Activated CD8-positive, alpha-beta T cell treated with anti-CD3 and anti-CD28 coated beads for 36 hours (primary cell): ENCODE measurements around the gene SLC25A33. TPM values are rescaled to one million over a fixed set of nuclear protein-coding genes. Genes with fewer than 3 reads are reported as not detected.

Experiments used
- ATAC-seq: fragments of 200-7000 bp; cut with Tn5 transposase; one replicate; pipeline ENCODE4 v1.10.0; 2021; ENCODE audit warnings: mild to moderate bottlenecking, moderate library complexity
- CTCF ChIA-PET: fragments of 350-600 bp; sonication (Branson Sonifier 250); formaldehyde crosslinking; loops from one replicate; lab custom pipeline; 2021; ENCODE audit warnings: antibody characterized with exemption; lab: Charles Lee
- POLR2A ChIA-PET: fragments of 350-600 bp; sonication (Branson Sonifier 250); formaldehyde crosslinking; loops from one replicate; lab custom pipeline; 2021; ENCODE audit warnings: antibody characterized with exemption; lab: Charles Lee
- DNase-seq: peaks from one replicate; pipeline ENCODE4 v3.0.0-alpha.2; 2020
- H3K27ac Mint-ChIP-seq: one replicate; pipeline ENCODE4 v1.8.0; 2021; ENCODE audit warnings: mild to moderate bottlenecking, mixed read lengths
- H3K27me3 Mint-ChIP-seq: one replicate; pipeline ENCODE4 v1.8.0; 2021; ENCODE audit warnings: mixed read lengths
- H3K36me3 Mint-ChIP-seq: one replicate; pipeline ENCODE4 v1.8.0; 2021; ENCODE audit warnings: low read depth, mixed read lengths
- H3K4me1 Mint-ChIP-seq: one replicate; pipeline ENCODE4 v1.8.0; 2021; ENCODE audit warnings: low read depth, mixed read lengths
- H3K4me3 Mint-ChIP-seq: one replicate; pipeline ENCODE4 v1.8.0; 2021; ENCODE audit warnings: mild to moderate bottlenecking, moderate library complexity, mixed read lengths
- H3K9me3 Mint-ChIP-seq: one replicate; pipeline ENCODE4 v1.8.0; 2021; ENCODE audit warnings: mixed read lengths
- intact Hi-C: fragments of 100-400 bp; cut with micrococcal nuclease; formaldehyde crosslinking; loops from one replicate; pipeline ENCODE4 v1.10.0; 2022
- total RNA-seq, 2 experiments: library from RNA; stranded (reverse); gene quantifications; one replicate each; pipeline ENCODE4 v1.2.3, GENCODE V29; 2021
- TF ChIP-seq, protein P1 (sequence below): fragments of 200-600 bp; IDR thresholded peaks from one replicate; pipeline ENCODE4 v1.8.0; 2022; ENCODE audit warnings: antibody characterized with exemption, mild to moderate bottlenecking

Gene SLC25A33
- total RNA-seq, 2 experiments from 2014 or later, result 5.7 to 5.9 TPM

GRCh38 chr1:9594471-9595155, 55.3 kb downstream of the SLC25A33 start:
- H3K4me1 Mint-ChIP-seq, result peaks cover 29% of the 10 kb centered on the region
- no peak for ATAC-seq

DNA sequence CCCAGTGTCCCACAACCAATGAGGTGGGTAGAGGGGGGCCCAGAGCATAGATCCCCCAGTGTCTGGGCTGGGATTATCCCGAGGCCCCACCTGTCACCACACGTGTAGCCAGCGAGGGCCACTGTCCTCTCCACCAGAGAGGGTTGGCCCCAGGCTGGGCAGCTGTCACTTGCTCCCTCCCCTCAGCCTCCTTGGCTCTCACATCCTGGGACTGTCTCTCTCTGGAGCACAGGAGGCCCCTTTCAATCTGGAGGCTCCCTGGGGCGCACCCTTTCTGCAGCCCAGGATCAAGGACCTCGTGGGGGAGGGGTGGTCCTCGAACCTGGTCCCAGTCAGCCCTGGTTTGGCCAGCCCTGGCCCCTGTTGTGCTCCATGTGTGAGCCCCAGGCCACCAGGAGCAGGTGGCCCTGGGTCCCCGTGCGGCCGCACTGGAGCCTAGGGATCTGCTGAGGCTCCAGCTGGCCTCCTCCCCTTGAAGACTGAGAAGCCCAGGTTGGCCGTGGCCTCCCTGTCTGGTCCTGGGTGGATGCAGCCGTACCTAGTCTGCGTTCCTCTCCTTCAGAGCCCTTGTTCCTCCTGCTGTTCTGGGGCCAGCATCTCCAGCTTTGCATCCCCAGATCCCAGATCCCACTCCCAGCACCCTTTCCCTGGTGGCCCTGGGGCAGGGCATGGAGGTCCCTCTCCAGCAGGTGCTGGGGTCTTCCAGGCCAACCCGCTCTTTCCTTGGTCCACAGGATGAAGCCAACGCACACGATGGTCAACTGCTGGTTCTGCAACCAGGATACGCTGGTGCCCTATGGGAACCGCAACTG, 56.1 kb downstream of the SLC25A33 start:
- Mint-ChIP-seq H3K4me3 (no peak overlapping the region), H3K4me1 (peaks cover 25% of the 10 kb centered on the region), H3K27me3 (no peaks in the 10 kb centered on the region), H3K36me3 (peaks cover 12% of the 10 kb centered on the region), H3K27ac (no peak overlapping the region), H3K9me3 (no peaks in the 10 kb centered on the region)
- ChIA-PET POLR2A (interaction anchor here (0.5 to 0.9 kb wide), 2 partner anchors 7 to 273 kb away, joined by 3 read pairs; no protein-coding TSS in a partner anchor), CTCF (no interaction called here)
- DNase-seq (no peak), ATAC-seq (no peak)
- TF ChIP-seq, protein P1, sequence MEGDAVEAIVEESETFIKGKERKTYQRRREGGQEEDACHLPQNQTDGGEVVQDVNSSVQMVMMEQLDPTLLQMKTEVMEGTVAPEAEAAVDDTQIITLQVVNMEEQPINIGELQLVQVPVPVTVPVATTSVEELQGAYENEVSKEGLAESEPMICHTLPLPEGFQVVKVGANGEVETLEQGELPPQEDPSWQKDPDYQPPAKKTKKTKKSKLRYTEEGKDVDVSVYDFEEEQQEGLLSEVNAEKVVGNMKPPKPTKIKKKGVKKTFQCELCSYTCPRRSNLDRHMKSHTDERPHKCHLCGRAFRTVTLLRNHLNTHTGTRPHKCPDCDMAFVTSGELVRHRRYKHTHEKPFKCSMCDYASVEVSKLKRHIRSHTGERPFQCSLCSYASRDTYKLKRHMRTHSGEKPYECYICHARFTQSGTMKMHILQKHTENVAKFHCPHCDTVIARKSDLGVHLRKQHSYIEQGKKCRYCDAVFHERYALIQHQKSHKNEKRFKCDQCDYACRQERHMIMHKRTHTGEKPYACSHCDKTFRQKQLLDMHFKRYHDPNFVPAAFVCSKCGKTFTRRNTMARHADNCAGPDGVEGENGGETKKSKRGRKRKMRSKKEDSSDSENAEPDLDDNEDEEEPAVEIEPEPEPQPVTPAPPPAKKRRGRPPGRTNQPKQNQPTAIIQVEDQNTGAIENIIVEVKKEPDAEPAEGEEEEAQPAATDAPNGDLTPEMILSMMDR, result no peak
- intact Hi-C loops, result no loop called here

More at GRCh38 chr1:9594471-9595155, 55.3 kb downstream of the SLC25A33 start:
- TF ChIP-seq, protein P1, result no peak
- Mint-ChIP-seq H3K27ac (no peak overlapping the region), H3K9me3 (no peaks in the 10 kb centered on the region), H3K27me3 (no peaks in the 10 kb centered on the region), H3K4me3 (no peak overlapping the region), H3K36me3 (peaks cover 10% of the 10 kb centered on the region)
- intact Hi-C loops, result no loop called here
- POLR2A ChIA-PET, result interaction anchor here (0.9 kb wide), 1 partner anchor 8 kb away, joined by 3 read pairs; no protein-coding TSS in a partner anchor
- CTCF ChIA-PET, result interaction anchor here (1.4 kb wide), 1 partner anchor 32 kb away, joined by 4 read pairs; no protein-coding TSS in a partner anchor
- no peak for DNase-seq

DNA sequence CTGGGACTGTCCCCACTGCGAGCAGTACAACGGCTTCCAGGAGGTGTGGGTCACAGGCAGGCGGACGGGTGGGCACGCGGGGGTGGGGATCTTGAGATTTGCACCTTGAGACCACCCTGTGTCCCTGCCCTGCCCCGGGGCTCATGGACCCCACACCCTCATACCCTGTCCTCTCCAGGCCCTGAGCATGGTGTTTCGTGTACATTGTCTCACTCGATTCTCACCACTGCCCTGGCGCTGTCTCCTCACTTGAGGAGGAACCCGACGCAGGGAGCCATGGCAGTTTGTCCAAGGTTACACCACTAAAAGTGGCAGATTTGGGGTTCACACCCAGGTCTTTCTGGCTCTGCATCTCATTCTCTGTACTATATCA, 56.7 kb downstream of the SLC25A33 start:
- intact Hi-C loops, result no loop called here
- ChIA-PET POLR2A (interaction anchor here (0.5 to 0.7 kb wide), 2 partner anchors 21 to 273 kb away, joined by 3 read pairs; no protein-coding TSS in a partner anchor), CTCF (no interaction called here)
- H3K9me3 Mint-ChIP-seq, result no peaks in the 10 kb centered on the region
- H3K4me3 Mint-ChIP-seq, result no peak overlapping the region
- no peak overlapping the region for H3K27ac Mint-ChIP-seq
- TF ChIP-seq, protein P1, result no peak
- no peak for DNase-seq
- H3K4me1 Mint-ChIP-seq, result peaks cover 19% of the 10 kb centered on the region
- H3K27me3 Mint-ChIP-seq, result no peaks in the 10 kb centered on the region
- H3K36me3 Mint-ChIP-seq, result peaks cover 8% of the 10 kb centered on the region
- ATAC-seq, result no peak

- H3K9me3 Mint-ChIP-seq, result no peaks in the 10 kb centered on the region
- H3K36me3 Mint-ChIP-seq, result peaks cover 8% of the 10 kb centered on the region
- DNase-seq, result no peak
- TF ChIP-seq, protein P1, result no peak
- intact Hi-C loops, result no loop called here
- ChIA-PET POLR2A (interaction anchor here (0.7 kb wide), 1 partner anchor 20 kb away, joined by 3 read pairs; no protein-coding TSS in a partner anchor), CTCF (no interaction called here)
- peaks cover 19% of the 10 kb centered on the region for H3K4me1 Mint-ChIP-seq
- H3K4me3 Mint-ChIP-seq, result no peak overlapping the region
- H3K27me3 Mint-ChIP-seq, result no peaks in the 10 kb centered on the region
- no peak for ATAC-seq
- no peak overlapping the region for H3K27ac Mint-ChIP-seq
Measured at GRCh38 chr1:9596415-9597123, 57.3 kb downstream of the SLC25A33 start.
